Gastroesophageal sphincter (tissue), 3 donors: Measurements from ENCODE around the gene CADM2.

Source experiments
- CTCF ChIP-seq, 4 experiments: fragments of 200-600 bp in 2 of 4; fragments of 450-650 bp in 2 of 4; sonication (generic) in 1 of 4; IDR thresholded peaks; one replicate each; pipeline ENCODE4 v1.5.1; 2017 to 2019; ENCODE audit warnings: antibody characterized with exemption in 4 of 4, mild to moderate bottlenecking in 2 of 4, moderate library complexity in 2 of 4
- EP300 ChIP-seq: sonication (generic); formaldehyde crosslinking; IDR thresholded peaks from one replicate; pipeline ENCODE4 v1.6.1; 2017; ENCODE audit warnings: antibody characterized with exemption, mild to moderate bottlenecking
- POLR2A ChIP-seq, 2 donors: fragments of 450-650 bp; IDR thresholded peaks; one replicate each; pipeline ENCODE4 v1.6.1; 2017; ENCODE audit warnings: antibody characterized with exemption in 2 of 2, mild to moderate bottlenecking in 2 of 2, moderate library complexity in 1 of 2

GRCh38 chr3:85790445-85791030 lies 831.7 kb downstream of the CADM2 start:
- TF ChIP-seq CTCF (IDR thresholded peaks at IDR 0.05) (no peak), POLR2A (IDR thresholded peaks at IDR 0.05) (no peak), EP300 (no peak)
